Activated CD8-positive, alpha-beta memory T cell treated with anti-CD3 and anti-CD28 coated beads for 1 hour (primary cell): ENCODE data around the gene OSBPL2.

Experiments used
- DNase-seq, 2 donors: peaks; one replicate each; pipeline ENCODE4 v3.0.0-alpha.2; 2020; ENCODE audit warnings: low read depth in 1 of 2; ENCODE audit errors: extremely low read depth in 1 of 2

Gene OSBPL2

DNA sequence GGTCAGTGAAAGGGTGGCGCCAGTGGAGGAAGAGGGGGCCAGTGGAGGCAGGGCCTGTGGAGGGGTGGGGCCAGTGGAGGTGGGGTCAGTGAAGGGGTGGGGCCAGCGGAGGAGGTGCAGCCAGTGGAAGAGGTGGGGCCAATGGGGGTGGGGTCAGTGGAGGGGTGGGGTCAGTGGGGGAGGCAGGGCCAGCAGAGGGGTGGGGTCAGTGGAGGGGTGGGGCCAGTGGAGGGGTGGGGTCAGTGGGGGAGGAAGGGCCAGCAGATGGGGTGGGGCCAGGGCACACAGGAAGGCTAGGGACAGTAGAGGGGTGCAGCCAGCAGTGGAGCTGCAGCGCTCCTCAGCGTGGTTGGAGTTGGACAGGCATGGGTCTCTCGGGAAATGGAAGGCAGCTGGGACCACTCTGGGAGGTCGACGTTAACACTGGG is 83.2 kb downstream of the OSBPL2 start:
- no peak for DNase-seq

GRCh38 chr20:62321975-62322374 is 83.7 kb downstream of the OSBPL2 start:
- no peak for DNase-seq

DNA sequence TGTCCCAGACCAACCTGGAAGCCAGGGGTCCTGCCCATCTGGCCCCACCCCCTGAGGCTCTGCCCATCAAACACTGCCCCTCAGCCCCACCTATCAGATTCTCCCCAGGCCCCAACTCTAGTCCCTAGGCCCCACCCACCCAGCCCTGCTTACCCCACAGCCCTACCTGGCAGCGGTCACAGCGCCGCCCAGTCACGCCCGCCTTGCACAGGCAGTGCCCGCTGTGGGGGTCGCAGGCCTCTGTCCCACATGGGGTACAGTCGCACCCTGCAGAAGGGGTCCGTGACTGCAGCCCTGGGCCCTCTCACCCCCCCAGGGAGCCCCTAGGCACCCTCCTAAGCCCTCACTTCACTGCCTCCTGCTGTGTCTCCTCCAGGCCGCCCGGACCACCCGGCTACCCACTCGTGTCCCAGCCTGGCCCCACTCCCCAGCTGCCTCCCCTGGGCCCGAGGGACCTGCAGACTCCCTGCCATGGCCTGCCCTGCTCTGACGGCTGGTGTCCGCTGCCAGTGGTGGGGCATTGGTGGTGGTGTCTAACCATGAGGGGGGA is 84.2 kb downstream of the OSBPL2 start:
- no peak for DNase-seq

GRCh38 chr20:62323146-62323979 is 85.0 kb downstream of the OSBPL2 start:
- no peak for DNase-seq

DNA sequence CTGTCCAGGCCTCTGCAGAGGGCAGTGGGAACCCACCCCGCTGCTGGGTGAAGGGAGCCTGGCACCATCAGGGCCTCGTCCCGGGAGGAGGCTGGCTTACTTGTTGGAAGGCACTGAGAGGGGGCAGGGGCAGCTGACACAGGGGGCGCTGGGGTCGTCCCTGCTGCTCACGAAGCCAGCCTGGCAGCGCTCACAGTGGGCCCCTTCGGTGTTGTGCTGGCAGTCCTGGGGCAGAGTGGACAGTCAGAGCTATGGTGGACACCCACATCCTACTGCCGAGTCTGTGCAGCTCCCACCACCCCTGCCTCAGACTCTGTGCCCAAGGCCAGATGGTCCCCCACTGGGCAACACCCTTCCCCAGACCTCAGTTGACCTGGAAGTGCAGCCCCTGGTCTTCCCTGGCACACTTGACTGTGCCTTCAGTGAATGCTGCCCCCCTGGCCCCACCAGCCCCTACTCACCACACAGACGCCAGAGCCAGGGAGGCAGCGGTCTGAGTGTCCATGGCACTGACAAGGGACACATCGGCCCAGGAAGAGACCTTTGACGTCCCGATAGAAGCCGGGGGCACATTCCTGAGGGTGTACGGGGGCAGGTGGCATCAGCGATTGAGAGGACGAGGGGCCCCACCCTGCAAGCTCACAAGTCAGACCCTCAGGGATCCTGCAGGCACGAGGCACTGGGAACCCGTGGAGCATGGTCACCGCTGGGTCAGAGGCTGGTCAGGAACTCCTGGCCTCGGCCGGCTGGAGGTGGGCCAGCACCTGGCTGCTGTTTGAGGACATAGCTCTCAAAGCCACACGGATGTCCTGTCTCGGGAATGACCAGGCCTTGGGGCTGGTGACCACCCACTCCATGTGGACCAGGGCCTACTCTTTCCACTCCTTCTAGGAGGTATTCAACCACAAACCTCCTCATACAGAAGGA is 85.9 kb downstream of the OSBPL2 start:
- no peak for DNase-seq

DNA sequence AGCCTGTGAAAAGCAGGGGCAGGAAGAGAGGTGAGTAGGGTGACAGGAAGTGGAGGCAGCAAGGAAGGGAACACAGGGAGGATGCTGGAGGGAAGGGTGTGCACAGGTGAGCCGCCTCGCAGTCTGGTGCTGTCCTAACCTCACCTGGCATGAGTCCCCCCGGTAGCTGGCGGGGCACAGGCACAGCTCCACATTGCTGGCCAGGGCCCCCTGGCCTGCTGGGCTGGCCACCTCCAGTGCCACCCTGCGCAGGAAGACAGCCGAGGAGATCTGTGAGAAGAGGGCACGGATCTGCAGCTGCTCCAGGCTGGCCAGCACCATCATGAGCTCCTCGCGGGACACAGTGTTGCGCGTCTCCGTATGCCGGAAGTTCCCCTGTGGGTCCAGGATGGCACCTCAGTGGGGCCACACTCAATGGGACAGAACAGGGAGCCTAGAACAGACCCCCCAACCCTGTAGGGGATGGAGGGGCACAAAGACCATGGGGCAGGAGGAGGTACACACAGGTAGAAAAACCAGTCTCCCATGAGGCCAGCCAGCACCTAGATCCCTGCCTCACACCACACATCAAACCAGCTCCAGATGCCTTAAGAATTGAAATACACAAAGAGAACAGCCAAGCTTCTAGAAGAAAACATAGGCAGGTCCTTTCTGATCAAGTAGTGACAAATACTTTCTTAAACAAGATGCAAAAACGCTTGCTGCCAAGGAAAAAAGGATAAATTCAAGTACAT is 87.0 kb downstream of the OSBPL2 start:
- no peak for DNase-seq

- no peak for DNase-seq
Measured at GRCh38 chr20:62326559-62326958, 88.2 kb downstream of the OSBPL2 start.

DNA sequence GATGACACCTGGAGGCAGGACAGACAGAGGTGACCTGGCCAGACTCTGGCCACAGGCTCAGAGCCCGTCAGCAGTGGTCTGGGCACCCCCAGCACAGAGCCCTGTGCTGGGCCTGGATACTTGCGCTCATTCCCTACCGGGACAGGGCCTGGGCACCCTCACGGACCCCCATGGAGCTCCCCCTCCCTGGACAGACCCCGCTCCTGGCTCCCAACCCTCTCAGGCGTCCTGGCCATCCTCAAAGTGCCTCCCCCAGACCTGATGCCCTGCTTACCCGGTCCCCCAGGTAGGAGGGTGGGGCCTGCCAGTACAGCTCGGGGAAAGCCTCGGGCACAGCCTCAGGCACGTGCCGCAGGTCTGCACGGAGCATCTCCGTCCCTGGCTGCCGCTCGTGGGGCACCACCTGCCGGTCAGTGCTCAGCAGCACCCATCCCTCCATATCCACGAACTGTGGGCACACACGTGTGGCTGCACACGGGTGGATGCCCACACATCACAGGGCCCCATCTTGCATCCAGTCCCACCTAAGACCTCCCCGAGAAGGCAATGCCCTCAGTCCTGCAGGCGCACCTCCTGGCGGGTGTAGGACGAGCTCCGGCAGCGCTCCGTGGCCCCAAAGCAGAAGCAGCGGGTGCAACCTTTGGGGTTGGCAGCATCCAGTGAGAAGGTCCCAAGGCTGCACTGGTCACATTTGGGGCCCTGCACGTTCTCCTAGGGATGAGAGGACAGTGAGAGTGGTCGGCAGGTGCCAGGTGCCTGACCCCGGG is 88.8 kb downstream of the OSBPL2 start:
- DNase-seq, result no peak

DNA sequence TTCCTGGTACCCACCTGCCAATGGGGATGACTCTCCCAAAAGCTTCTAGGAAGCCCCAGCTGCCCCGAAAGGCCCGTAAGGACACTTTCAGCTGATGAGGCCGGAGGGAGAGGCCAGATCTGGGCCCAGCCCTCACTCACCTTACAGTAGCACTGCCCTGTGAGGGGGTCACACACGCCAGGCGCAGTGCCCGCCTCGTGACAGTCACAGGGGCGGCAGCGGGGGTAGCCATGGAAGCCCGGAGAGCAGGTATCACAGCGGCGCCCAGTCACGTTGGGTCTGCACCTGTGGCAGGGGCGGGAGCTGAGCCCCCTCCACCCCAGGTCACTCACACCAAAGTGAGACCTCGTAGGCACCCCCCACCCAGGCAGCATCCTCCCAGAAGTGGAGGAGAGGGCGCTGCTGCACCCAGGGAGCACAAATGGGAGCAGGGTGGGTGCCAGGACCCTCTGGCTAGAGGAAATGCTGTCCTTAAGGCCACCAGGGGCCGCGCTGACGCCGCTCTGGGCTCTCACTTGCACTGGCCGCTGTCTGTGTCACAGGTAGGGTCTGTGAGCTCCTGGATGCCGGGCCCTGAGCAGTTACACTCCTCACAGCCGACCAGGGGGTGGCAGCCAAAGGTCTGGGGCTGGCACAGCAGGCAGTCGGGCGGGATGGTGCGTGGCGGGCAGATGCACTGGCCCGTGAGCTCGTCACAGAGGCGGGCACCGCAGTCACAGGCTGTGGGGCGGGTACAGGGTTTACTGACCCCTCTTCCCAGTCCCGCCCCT is 89.6 kb downstream of the OSBPL2 start:
- no peak for DNase-seq

DNA sequence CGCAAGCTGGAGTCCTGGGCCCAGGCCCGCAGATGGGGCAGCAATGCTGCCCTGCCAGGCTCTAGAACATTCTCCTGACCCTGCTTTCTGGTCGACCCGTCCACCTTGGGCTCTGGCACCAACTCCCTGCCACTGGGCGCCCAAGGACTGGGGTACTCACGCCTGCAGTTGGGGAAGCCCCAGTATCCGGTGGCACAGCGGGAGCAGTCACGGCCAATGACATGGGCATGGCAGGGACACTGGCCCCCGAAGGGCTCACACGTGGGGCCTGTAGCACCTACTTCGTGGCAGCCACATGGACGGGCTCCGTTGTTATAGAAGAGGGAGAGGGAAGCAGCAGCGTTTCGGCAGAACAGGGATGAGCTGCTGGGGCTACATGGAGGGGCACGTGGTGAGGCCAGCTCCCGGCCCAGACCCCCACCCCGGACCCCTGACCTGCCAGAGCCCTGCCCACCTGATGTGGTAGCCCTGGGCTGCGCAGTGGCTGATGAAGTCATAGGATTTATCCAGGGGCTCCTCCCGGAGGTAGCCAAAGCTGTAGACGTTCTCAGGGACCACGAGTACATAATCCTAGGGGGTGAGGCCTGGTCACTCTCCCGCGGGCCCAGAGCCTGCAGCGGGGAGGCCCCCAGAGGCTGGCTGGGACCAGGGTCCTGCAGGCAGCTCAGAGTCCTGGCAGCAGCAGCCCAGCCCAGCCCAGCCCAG is 90.5 kb downstream of the OSBPL2 start:
- DNase-seq, result no peak

DNA sequence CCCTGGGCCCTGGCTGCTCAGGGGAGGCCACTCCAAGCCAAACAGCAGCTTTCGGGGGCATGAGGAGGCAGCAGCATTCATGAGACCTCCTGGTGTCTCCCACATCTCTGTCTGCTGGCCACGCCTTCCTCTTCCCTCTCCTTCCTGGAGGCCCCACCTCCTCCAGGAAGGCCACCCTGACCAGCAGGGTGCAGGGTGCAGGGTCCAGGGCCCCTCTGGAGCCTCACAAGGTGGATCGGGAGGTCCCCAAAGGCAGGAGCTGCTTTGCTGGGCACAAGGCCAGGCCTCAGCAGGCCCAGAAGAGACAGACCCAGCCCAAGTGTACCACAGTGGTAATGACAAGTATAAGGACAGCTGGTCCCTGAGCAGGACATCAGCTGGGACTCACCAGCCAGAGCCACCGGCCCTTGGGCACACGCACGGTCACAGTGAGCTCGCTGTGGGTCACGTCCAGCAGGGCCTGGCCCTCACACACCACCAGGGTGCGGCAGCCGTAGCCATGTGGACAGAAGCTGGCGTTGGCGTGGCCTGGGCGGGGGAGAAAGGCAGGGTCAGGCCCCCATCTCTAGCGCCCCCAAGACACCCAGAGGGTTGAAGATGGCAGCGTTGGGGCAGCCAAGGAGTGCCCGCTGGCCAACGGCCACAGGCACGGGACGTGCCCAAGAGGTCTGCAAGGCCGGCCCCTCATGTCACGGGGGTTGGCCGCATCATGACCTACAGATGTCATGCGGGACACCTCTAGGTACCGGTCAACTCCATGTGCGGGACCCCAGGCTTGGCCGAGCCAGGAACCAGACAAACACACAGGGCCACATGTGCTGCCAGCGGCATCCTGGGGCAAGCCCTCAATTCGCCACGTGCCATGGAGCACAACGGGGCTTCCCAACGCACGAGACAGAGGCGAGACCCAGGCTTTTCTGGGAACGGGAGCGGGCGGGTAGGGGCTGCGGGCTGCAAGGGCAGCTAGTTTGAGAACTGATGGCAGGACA is 91.4 kb downstream of the OSBPL2 start:
- DNase-seq, result no peak

DNA sequence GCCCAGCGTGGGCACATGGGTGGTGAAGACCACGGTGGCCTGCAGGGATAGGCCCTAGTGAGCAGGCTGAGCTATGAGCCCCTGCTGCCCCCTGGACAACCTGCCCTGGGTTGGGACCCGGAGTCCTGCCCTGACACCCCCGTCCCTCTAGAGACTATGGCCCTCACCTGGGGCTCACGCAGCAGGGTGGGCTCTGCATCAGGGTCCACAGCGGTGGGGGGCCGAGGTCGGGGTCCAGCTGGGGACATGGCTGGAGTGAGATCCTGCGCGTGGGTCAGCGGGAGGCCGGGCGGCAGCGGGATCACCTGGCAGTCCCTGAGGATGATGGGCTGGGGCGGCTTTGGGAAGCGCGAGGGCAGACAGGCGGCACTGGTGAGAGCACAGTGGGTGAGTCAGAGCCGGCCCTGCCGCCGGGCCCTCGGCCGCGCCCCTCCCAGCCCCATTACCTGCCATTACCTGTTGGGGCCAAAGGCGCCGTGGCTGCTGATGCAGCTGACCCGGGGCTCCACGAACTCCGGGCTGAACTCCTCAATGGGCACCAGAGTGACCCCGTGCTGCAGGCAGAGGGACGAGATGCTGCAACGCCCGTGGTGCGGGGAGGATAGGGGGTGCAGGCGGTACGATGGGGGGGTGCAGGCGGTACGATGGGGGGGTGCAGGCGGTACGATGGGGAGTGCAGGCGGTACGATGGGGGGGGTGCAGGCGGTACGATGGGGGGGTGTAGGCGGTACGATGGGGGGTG is 92.4 kb downstream of the OSBPL2 start:
- no peak for DNase-seq

GRCh38 chr20:62331347-62331746 is 93.0 kb downstream of the OSBPL2 start:
- no peak for DNase-seq

DNA sequence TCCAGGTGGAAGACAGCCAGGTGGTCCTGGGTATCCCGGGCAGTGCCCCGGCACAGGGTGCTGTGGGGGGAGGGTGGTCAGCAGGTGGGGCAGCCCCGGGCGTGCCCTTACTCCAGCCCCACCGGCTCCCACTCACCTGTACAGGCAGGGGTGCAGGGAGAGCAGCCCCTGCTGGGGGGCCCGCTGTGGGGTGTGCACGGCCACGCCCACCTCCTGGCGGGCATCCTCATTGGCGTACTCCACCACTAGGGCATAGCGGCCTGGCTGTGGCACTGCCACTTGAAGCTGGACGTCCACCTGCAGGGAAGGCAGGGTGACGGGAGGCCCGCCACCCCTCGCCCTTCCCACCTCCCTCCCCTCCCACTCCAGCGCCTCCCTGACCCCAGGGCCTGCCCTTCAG is 94.1 kb downstream of the OSBPL2 start:
- no peak for DNase-seq

GRCh38 chr20:62332989-62333819 is 94.9 kb downstream of the OSBPL2 start:
- DNase-seq, result no peak
